NCI-H82 treated with DMSO at 0.1 percent for 48 hours (cell line): ENCODE data around the gene ACSS3.
"Not testable (repeated sequence)": the region's sequence is repeated elsewhere in the genome, so short reads cannot be mapped to it uniquely, and the experiment has no call there.

Experiments used
- DNase-seq: peaks from one replicate; lab custom pipeline; 2025; ENCODE audit not compliant: unreplicated experiment; lab: John Stamatoyannopoulos, UW

The ACSS3 gene

GRCh38 chr12:81164827-81165226 lies 86.9 kb downstream of the ACSS3 start:
- no peak for DNase-seq

- no peak for DNase-seq
Measured at GRCh38 chr12:81166790-81167189, 88.9 kb downstream of the ACSS3 start.

GRCh38 chr12:81167694-81168093 lies 89.8 kb downstream of the ACSS3 start:
- DNase-seq = no peak

- DNase-seq = no peak
Measured at GRCh38 chr12:81168445-81168844, 90.6 kb downstream of the ACSS3 start.

GRCh38 chr12:81170072-81170471 lies 92.2 kb downstream of the ACSS3 start:
- no peak for DNase-seq

- DNase-seq = no peak
Measured at GRCh38 chr12:81172851-81173250, 95.0 kb downstream of the ACSS3 start.

- no peak for DNase-seq
Measured at GRCh38 chr12:81174664-81175063, 96.8 kb downstream of the ACSS3 start.

GRCh38 chr12:81176796-81177195 lies 98.9 kb downstream of the ACSS3 start:
- no peak for DNase-seq

- DNase-seq = no peak
Measured at GRCh38 chr12:81181691-81182090, 103.8 kb downstream of the ACSS3 start.

GRCh38 chr12:81187686-81188085 lies 109.8 kb downstream of the ACSS3 start:
- DNase-seq = no peak

- no peak for DNase-seq
Measured at GRCh38 chr12:81196595-81196994, 118.7 kb downstream of the ACSS3 start.

- not testable (repeated sequence) for DNase-seq
Measured at GRCh38 chr12:81200561-81200960, 122.7 kb downstream of the ACSS3 start.

GRCh38 chr12:81203671-81204204 lies 125.9 kb downstream of the ACSS3 start:
- no peak for DNase-seq

GRCh38 chr12:81205416-81205815 lies 127.5 kb downstream of the ACSS3 start:
- DNase-seq = no peak

GRCh38 chr12:81206429-81206828 lies 128.6 kb downstream of the ACSS3 start:
- DNase-seq = no peak

- no peak for DNase-seq
Measured at GRCh38 chr12:81207173-81207572, 129.3 kb downstream of the ACSS3 start.

- DNase-seq = no peak
Measured at GRCh38 chr12:81207664-81208063, 129.8 kb downstream of the ACSS3 start.

- DNase-seq = no peak
Measured at GRCh38 chr12:81208187-81208911, 130.5 kb downstream of the ACSS3 start.

- no peak for DNase-seq
Measured at GRCh38 chr12:81209012-81209411, 131.1 kb downstream of the ACSS3 start.

GRCh38 chr12:81209772-81210225 lies 131.9 kb downstream of the ACSS3 start:
- not testable (repeated sequence) for DNase-seq

GRCh38 chr12:81211306-81211705 lies 133.4 kb downstream of the ACSS3 start:
- DNase-seq = no peak

GRCh38 chr12:81212996-81213696 lies 135.3 kb downstream of the ACSS3 start:
- peak; percentile 4 for DNase-seq
